GM18511 (cell line): ENCODE measurements around the gene TRMT2A.
"Not testable (repeated sequence)": the region's sequence is repeated elsewhere in the genome, so short reads cannot be mapped to it uniquely, and the experiment has no call there.

Experiments
- ATAC-seq: cut with Tn5 transposase; IDR thresholded peaks from one replicate; pipeline ENCODE4 v1.9.1; 2021; ENCODE audit warnings: mild to moderate bottlenecking, moderate library complexity; ENCODE audit not compliant: unreplicated experiment

The TRMT2A gene

DNA sequence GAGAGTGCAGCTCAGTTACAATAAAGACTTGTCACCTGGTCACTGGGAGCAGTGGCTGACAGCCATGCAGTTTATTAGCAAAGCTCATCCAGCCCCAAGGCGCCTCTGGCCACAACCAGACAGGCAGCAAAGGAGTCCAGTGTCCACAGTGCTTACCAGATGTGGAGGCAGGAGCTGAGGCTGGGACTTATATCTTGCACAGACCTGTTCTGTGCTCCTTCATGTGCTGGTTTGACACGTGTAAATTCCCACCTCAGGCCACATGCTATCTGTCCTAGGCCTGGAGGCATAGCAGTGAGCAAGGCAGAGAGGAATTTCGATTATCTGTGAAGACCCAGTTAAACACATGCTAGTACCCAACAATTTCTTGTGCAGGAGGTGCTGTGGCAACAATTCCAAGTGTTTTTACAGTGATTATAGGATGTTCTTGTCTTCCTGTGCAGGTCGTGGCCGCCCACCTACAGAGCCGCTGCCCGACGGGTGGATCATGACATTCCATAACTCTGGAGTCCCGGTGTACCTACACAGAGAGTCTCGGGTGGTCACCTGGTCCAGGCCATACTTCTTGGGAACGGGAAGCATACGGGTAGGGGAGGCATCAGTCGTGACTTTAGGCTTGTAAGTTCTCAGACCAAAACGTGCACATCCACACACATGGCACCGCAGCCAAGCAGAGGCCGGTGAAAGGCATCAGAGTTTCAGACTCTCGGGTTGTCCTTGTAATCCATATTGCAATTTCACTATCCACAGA, 27.6 kb downstream of the TRMT2A start:
- no peak for ATAC-seq

DNA sequence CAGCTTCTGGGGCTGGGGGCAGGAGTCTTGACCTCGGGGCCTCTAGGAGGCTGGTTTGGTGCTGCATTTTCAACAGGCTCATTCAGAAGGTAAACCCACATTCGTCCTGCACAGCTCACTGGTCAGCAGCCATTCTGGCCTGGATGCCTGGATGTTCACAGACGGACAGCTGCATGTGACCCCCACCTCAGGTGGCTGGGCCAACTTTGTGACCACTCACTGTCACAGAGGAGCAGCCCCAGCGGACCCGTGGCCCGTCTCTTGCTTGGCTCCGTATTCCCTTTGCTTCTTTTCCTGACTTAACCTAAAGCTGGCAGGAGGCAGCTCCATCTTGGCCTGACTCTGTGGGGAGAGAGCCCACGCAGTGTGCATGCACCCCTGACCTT, 28.8 kb downstream of the TRMT2A start:
- ATAC-seq, result no peak

DNA sequence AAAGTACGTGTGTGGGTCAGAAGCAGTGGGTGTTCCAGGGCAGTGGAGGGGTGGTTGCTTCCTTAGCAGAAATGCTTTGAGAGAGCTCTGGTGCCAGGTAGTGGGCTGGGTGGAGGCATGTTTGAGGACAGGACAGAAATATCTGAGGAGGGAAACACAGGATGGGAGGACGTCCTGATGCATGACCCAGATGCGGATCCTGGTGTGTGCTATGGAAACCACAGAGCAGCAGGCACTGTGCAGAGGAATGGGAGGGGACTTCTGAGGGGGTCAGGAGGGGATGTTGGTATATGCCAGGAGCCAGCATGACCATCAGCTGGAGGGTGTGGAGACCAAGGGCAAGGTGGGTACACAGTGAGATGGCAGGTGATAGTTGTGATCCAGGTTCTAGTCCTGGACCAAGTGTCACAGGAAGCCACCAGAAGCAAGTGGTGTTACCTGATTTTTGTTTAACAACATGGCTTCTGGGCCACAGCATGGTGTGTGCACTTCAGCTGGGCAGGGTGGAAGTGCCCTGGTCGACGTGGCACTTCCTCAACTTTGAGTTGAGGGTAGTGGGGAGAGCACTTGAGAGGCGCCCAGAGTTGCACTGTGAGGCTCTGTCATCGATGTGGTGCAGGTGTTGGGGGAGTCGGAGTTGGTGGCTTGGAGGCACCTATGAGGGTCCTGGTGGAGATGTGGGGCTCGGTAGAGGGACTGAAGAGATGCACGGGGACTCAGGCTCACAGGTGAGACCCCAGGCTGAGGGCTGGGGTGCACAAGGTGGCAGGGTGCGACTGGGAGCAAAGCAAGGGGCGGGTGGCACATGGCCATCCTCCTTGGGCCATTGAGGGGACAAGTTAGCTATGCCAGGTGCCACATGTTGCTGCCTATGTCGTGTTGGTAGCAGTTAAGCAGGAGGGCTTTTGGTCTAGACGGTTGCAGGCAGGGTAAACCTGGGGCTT, 29.4 kb downstream of the TRMT2A start:
- no peak for ATAC-seq

DNA sequence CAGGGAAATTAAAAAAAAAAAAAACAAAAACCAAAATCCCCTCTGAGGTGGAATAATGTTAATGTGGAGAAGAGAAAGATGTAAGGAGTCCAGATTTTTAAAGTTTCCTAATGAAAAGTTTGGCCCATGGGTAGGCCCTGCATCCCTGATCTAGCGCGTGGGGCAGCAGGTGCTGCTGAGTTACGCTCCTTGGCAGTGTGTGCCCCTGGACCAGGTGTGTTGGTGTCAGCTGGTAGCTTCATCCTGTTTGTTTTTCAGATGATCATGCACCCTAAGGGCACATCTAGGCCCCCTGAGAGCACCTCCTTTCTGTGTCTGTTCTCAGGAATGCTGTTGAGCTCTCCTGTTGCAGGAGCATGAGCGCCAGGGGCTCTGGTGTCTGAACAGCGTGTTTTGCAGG, 30.3 kb downstream of the TRMT2A start:
- no peak for ATAC-seq

DNA sequence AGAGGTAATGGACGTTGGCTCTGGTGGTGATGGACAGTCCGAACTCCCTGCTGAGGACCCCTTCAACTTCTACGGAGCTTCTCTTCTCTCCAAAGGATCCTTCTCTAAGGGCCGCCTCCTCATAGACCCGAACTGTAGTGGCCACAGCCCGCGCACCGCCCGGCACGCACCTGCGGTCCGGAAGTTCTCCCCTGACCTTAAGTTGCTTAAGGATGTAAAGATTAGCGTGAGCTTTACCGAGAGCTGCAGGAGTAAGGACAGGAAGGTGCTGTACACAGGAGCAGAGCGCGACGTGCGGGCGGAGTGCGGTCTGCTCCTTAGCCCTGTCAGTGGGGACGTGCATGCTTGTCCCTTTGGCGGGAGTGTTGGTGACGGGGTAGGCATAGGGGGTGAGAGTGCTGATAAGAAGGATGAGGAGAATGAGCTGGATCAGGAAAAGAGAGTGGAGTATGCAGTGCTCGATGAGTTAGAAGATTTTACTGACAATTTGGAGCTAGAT, 30.9 kb downstream of the TRMT2A start:
- no peak for ATAC-seq

DNA sequence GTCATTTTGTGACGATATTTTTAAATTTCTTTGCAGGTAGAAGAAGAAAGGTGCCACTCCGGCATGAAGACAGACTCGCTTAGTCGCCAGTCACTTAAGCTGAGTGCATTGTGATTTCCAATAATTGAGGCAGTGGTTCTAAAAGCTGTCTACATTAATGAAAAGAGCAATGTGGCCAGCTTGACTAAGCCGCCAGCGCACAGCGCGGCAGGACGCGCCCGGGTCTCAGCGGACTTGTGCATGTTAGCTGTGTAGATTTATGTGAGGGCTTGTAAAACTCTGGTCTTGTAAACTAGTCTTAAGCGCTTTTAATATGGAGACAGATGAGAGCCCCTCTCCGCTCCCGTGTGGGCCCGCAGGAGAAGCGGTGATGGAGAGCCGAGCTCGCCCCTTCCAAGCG, 31.4 kb downstream of the TRMT2A start:
- no peak for ATAC-seq

DNA sequence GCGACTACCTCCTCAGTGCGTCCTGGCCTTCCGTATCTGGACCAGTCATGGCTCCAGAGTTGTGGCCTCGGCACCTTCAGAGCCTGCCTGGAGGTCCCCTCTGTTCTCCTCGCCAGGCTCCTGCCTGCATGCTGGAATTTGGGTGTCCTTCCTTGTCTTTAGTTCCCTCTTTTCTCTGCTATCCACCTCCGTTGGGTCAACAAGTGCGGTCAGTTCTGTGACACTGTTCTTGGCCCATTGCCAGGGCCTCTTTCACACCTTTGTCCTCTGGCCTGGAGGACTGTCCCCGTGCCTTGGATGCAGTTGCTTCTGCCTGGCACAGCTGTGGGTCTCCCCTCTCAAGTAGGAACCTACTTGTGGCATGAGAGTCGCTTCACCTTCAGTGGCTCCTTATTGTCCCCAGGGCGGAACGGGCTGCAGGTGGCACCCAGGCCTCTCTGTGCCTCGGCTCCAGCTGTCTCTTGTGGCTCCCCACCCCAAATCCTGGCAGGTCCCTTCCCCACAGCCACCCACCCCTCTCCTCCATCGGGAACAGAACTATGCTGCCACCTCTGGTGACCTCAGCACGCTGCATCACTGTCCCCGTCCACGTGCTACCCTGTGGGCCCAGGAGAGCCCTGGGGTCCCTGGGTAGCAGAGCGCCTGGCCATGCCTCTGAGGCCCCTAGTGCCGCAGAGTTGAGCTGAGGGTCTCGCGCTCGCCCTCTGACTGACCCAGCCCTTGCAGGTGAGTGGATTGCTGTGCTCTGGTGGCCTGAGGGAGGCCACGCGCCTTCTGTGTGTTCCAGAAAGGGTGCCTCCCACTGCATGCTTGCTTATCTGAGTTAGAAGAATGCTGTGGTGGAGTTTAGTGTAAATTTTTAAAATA, 32.2 kb downstream of the TRMT2A start:
- ATAC-seq, result no peak

DNA sequence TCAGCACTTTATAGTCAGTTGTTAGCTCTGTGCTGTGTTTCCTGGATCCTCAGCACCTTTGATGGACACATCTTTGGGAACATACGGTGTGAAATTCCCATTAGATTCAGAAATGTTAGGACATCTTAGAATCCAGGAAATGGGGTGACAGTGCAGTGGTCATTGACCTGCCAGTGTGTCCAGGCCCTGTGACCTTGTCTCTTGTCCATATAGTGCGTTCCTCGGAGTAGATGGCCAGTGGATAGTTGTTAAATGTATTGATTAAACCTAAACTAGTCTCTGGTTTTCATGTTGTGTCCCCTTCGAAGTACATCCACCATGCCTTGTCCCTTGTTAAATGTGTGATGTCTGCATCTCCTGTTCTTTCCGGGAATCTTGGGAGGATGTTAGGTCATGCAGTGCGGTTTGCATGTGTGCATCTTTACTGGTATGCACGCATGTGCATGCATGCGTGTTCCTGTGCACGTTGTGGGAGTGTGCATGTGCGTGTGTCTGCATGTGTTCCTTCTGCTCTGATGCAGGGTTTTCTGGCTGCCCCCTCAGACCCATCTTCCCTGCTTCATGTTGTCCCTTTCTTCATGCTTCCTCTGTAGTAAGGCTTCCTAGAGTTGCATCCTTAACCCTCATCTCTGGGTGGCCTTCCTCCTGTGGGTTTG, 33.0 kb downstream of the TRMT2A start:
- ATAC-seq, result no peak

DNA sequence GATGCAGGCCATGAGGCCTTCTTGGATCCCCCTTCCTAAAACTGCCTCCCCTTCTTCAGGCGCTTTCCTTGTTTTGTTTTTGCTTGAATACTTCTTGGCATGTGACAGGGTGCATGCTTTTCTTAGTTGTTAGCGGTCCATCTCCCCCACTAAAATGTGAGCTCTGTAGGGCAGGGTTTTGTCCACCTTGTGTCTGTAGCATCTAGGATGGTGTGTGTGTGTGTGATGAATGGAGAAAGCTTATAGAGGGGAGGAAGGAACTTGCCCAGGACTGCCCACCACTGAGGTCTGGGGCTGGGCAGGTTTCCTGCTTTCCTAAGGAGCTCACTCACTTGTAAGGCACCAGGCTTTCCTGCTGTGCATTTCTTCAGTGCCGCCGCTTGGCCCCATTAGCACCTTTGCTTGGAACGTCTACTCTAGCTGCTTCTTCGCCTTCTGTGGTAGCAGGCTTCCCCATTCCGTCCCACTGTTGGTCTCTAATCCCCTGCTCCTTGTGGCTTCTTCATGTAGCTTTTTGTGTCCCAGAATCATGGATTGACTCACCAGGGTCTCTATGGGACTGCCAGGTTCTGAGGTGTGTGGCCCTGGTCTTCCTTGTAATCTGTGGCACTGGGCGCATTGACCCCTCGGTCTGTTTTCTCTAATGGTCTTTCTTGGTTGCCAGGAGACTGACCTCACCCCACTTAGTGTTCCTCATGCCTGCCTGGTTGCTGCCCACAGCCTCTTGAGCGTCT, 33.7 kb downstream of the TRMT2A start:
- ATAC-seq, result no peak

DNA sequence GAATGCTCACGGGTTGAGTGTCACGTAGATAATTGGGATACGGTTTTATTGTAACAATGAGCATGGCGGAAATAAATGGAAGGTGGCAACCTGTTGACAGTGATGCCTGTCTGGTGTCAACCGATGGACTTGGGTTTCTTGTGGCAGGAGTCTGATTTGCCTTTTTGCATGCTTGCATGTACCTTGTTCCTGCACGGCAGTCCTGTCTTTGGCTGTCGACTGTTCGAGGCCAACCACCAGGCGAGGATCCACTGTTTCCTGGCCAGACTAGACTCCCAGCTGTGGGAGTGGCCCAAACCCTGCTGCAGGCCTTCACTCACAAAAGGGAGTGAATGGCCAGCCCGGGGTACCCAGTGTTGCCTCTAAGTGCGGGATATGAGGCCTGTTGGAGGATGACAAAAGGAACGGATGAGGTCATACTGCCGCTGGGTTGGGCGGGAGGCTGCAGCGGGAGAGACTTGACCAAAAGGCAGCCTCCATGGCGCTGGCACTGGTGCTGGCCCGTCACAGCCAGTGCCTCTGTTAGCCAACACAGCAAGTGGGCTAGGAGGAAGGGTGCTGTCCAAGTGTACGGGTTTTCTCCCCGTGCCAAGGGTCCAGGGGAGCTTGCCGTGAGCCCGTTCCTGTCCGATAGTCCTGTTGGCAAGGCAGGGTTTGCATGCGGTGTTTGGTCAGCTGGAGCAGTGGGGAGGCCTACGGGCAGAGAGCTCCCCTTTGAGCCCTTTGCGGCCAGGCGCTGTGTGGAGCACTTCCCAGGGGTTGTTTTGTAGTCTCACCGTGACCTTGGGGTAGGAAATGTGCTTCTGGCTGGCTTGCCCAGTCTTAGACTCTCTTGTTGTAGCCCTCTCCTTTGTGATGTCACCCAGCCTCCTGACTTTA, 36.0 kb downstream of the TRMT2A start:
- ATAC-seq, result no peak

DNA sequence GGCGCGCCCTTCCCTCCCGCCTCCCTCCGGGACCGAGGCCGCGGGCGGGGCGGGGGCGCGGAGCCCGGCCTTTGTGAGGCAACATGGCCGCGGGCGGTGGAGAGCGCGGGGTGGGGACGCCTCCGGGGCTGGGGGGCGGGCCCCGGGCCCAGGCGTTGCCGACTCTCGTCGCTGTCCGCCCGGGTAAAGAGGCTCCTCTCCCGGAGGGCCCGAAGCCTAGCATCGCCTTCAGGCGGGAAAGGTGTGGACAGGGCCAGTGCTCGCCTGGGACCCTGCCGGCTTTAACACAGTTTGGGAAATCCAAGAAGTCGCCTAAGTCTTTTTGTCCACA, 36.6 kb downstream of the TRMT2A start:
- peak; percentile 77 for ATAC-seq

DNA sequence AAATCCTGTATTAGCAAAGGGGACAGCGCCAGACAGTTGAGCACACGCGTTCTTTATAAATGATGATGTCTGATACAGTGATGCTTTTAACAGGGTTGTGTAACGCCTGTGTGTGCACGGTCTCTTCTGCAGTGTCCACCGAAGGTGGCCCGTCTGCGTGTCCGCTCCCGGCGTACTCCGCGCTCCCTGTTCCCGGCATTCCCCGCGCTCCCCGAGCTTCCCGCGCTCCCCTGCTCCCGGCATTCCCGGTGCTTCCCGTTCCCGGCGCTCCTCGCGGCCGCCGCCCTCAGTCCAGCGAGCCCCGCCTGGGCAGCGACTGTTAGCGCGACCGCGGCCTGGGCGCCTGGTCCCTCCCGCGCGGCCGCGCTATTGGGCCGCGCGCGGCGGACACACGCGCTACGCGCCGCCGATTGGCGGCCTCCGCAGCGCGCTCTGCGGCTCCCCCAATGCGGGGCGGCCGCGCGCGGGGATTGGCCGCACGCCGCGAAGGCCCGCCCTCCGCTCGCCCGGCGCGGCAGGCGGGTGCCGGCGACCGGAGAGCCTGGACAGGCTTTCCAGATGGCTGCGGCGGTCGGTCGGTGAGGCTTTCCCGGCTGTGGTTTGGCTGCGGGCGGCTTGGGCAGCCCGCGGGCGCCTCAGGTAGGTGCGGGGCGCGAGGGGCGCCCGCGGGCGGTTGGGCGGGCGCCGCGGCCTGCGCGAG, 37.1 kb downstream of the TRMT2A start, which contains the start of gene DGCR8:
Gene DGCR8, plus strand, starts transcription at position 497 of the 700 bp plus-strand sequence. CDS start 5,723 bp downstream, outside the sequence.
- peak; percentile 85 for ATAC-seq

DNA sequence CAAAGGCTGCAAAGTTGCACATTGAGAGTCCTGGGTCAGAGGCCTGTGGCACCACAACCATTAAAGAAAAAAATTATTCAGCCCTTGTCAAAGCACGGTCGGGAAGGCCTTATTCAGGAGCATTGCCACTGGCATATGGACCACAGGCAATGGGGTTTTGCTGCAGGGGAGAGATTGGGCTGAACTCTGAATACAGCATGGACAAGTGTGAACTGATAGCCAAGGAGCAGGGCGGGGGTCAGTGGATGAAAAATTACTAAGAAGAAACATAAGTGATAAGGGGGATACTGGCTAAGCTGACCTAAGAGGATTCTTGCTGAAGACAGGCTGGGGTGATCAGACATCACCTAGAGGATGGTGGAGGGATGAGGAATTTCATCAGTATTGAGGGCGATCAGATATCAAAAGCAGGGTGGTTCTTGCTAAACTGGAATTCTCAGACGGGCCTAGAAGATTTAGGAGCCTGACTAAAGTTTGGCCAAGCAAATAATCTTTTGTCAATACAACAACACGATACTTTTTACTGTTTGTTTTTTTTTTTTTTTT, 40.3 kb downstream of the TRMT2A start:
- no peak for ATAC-seq

DNA sequence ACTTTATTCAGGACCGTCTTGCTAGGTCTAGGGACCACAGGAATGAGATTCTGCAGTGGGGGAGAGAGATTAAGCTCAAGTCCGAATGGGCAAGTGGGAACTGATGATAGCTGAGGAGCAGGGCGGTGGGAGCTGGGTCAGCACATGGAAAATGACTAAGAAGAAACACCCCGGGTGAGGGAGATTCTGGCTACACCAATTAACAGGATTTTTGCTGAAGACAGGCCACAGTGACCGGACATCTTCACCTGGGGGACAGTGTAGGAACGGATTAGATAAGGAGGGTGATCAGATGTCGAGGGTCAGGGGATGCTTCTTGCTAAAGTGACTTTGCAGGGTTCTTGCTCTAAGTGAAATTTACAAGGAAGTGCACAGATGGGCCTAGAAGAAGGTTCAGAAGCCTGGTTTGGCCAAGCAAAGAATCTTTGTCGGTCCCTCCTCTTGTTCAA, 45.5 kb downstream of the TRMT2A start:
- no peak for ATAC-seq

DNA sequence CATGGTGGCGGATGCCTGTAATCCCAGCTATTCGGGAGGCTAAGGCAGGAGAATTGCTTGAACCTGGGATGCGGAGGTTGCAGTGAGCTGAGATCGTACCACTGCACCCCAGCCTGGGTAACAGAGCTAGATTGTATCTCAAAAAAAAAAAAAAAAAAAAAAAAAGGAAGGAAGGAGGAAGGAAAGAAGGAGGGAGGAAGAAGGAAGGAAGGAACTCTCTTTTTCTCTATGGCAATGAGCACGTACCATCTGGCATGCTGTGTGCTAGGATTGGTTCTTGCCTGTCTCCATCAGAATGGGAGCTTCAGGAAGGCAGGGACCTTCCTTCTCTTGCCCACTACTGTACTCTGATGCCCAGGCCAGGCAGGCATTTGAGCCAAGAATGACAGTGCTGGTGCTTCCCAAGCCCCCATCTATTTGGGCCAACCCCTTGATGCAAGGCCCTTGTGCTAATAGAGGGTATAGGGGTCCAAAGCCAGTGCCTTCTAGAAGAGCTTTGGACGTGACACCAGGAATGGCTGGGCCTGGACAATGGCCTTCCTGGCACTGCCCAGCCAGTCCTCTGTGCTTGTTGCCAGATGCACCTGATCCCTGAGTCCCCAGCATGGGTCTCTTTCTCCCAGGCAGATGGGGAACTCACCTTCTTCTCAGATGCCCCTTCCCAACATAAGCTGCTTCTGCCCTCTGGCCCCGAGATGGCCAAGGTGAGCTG, 47.5 kb downstream of the TRMT2A start:
- ATAC-seq, result no peak

DNA sequence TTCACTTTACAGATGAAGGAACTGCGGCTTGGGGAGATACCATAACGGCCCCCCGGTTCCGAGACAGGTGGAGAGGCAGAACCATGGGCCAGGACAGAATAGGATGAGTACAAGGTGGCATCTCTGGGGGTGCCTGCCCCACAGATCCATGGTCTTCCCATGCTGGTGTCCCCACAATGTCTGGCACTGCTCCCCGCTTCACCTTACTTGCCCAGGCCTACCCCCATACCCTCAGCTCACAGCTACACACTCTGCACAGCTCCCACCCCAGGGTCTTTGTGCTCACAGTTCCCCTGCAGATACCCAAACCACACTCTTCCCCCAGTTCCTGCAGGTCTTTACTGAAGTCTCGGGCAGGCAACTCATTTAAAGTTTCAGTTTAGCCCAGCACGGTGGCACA, 48.4 kb downstream of the TRMT2A start:
- no peak for ATAC-seq

DNA sequence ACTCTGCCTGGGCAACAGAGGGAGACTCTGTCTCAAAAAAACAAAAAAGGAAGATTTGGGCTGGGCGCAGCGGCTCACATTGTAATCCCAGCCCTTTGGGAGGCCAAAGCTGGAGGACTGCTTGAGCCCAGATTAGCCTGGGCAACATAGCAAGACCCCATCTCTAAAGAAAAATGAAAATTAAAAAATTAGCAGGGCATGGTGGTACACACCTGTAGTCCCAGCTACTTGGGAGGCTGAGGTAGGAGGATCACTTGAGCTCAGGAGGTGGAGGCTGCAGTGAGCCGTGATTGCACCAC, 49.7 kb downstream of the TRMT2A start:
- ATAC-seq, result not testable (repeated sequence)
